SH-SY5Y (cell line): ENCODE measurements around the gene KIR3DL1.
"Not testable (repeated sequence)": the region's sequence is repeated elsewhere in the genome, so short reads cannot be mapped to it uniquely, and the experiment has no call there.

Experiments used
- GATA2 ChIP-seq: IDR thresholded peaks from 2 replicates; pipeline ENCODE4 v1.6.1; 2011; ENCODE audit warnings: mild to moderate bottlenecking, low read depth, low read length
- GATA3 ChIP-seq: IDR thresholded peaks from 2 replicates; pipeline ENCODE4 v1.6.1; 2011; ENCODE audit warnings: low read depth, mild to moderate bottlenecking, low read length, moderate library complexity

GRCh38 chr19:54816251-54816650 lies at the start of gene KIR3DL1:
- TF ChIP-seq GATA2, GATA3: not testable (repeated sequence)
